Epithelial cell of prostate (primary cell): Measurements from ENCODE around the gene ARHGAP15.

Experiments
- DNase-seq: peaks from one replicate; pipeline ENCODE4 v3.0.0-alpha.2; 2011; ENCODE audit warnings: low read depth, low spot score
- H3K27ac ChIP-seq: fragments of 450-650 bp; 2 replicates; pipeline ENCODE4 v1.5.1; 2017; ENCODE audit warnings: mild to moderate bottlenecking

Gene ARHGAP15

DNA sequence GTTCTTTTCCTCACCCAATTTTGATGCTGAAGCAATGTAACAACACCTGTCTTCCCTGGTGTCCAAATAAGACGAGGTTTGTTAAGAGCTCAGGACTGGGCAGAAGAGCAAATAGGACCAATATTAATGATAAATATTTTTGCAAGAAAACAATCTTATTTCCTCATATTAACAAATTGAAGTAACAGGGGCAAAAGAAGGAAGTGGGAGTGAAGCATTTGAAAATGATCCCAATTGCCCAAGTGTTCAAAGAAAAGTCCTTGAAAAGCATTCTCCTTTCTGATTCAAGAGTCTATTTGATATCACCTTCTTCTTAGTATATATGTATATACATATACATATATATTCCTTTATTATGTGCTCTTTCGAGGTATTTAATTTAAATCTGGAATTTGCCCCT lies 418.8 kb downstream of the ARHGAP15 start:
- no peak overlapping the region for H3K27ac ChIP-seq
- DNase-seq, result no peak

DNA sequence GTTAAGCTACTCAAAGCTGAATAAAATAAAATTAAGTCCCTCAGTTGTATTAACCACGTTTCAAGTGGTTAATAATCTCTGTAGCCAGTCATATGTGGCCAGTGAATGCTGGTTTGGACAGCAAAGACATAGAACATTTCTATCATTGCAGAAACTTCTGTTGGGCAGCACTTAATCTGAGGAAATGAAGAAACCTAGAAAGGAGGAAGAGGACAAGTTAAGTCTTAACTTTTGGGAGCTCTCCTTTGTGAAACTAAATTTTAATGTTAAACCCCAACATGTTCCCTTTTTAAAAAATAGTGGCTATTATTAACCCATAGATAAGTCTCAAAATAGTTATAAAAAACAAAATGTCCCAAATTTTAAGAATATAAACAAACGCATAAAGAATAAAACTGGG lies 421.3 kb downstream of the ARHGAP15 start:
- H3K27ac ChIP-seq, result no peak overlapping the region
- DNase-seq, result no peak

DNA sequence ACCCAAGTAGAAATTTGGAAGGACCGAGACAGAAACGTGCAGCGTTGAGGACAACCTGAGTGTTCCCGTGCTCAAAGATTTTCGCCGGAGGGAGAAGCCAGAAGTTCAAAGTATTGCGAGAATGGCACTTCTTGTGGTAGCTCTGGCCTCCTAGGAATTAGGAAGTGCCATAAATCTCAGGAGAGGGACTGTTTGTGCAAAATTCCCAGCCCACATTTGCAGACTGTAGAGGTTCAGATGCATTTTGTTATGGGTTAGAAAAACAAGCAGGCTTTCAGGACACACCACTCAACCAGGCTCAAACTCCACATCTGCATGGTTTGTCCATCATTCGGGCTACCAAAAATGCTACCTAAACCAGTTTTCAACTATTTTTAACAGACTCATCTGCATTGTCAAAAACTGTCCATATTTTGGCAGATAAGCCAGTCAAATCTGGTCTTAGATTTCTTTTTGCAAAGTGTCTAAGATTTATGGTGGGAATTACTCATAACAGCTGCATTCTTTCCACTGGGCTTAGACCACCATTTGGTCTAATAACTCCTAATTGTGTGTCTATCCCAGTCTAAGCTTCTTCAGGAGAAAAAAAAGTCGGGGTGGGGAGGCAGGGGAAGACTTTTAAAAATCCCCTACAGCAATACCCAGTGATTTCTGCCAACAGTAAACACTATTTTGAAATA lies 422.9 kb downstream of the ARHGAP15 start:
- H3K27ac ChIP-seq, result no peak overlapping the region
- no peak for DNase-seq

DNA sequence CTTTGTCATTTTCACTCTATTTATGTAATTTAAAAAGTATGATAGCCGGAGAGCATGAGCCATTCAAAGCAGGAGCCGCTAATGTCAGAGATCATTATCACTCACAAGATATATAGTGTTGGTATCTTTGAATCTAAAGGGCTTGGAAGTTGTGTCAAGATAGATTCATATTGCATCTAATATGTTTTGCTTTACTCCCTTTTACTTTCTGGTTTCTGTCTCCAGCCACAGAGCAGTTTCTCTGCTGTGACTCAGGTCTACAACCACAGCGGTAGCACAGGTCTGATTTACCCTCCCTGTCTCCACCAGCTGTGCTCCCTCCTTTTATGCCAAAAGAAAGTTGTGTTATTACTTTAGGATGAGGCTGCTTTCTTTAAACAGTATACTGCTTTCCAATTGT lies 424.0 kb downstream of the ARHGAP15 start:
- no peak for DNase-seq
- no peak overlapping the region for H3K27ac ChIP-seq

DNA sequence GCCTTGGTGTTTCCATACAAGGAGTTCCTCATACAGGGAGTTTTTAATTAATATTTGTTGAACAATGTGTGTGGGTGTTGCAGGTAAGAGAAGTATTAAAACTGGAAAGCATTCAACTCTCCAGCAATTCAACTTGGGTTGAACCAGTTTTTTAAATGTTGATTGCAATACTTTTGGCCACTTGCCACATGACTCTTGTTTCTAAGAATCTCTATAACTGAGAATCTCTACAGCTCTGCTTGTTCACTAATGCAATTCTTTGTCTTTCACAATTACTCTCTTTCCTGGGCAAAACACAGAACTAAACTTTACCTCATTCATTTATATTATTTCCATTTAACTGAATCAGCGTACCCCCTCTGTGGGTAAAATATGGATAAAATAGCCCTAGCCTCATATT lies 429.4 kb downstream of the ARHGAP15 start:
- H3K27ac ChIP-seq, result no peak overlapping the region
- DNase-seq, result peak; percentile 18

DNA sequence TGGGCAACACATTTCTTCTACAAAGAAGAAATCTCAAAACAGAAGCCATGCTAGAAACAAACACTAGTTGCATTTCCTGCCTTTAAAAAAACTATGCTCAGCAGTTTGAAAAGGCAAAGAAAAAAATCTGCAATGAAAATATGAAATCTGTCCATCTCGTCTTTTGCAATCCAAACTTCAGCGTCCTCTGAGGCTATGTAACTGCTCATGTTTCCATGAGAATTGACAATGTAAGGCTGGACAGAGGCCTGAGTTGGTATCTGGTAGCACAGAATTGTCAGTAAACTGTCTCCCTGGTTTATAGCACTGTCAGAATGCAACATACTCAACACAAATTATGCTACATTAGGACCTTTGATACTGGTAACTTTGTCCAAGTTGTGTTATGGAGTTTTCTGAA lies 429.9 kb downstream of the ARHGAP15 start:
- no peak for DNase-seq
- no peak overlapping the region for H3K27ac ChIP-seq

DNA sequence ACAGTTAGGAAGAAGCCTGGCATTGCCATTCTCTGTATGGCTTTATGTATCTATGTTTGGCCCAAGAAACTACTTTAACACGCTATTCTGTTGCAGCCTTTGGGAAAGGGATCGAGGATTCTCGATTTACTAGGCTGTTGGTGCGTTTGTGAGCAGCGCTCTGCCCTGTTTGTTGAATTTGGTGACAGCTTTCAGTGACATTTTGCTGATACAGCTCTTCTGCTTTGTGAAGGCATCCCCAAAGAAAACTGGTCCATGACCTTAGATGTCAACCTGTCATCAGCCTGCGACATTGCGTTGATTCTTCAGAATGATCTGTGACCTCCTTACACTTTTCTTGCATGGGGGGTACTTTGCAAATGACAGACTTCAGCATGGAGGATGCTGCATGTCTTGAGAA lies 431.5 kb downstream of the ARHGAP15 start:
- no peak overlapping the region for H3K27ac ChIP-seq
- no peak for DNase-seq

DNA sequence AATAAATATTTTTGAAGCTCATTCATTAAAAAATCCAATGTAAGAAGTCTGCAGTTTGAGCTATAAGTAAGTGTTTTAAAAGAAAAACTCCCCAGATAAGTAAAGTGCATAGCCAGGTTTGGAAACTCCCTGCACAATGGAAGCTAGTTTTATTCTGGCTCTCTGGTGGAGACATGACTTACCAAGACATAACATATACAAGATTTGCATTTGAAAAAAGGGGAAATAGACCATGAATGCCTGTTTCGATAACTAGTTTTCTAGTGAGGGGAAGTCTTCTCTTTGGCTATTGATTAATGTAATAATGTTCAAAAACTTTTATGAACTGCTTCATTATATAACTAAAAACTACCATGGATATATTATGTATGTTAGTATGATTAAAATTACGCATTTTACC lies 435.2 kb downstream of the ARHGAP15 start:
- H3K27ac ChIP-seq, result no peak overlapping the region
- DNase-seq, result no peak

DNA sequence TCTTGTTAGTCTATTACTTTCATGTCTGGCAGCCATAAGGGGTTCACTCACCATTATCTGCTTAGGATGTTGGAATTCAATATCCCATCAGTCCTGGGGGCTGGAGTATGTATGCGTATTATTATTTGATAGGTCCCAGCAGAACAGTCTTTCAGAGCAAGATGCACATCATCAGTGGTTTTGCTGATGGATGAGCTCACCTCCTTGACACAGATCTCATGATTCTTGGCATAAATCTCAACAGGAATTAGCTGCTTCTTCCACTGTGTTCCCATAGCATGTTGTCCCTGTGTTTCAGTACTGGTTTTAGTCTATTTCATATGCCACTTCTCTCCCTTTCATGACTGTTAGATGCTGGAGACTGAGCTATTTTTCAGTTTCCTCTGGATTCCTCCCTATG lies 442.5 kb downstream of the ARHGAP15 start:
- no peak for DNase-seq
- H3K27ac ChIP-seq, result no peak overlapping the region

DNA sequence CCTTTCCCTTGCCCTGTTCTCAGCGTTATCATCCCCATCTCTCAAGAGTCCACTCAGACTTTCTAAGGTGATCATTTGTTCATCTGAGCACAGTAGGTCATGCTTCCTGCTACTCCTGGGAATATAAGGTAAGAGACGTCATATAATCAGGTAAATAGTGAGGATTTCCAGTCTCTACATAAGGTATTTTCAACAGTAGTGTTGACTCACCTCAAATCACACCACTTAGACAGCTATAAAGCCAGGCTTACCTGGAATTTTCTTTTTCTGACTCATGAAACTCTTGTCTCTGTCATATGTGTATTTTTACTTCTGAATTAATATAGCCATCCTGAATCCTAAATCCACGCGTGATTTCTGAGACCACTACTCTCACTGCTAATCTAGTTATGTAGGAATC lies 443.2 kb downstream of the ARHGAP15 start:
- peak; percentile 18 for DNase-seq
- no peak overlapping the region for H3K27ac ChIP-seq

DNA sequence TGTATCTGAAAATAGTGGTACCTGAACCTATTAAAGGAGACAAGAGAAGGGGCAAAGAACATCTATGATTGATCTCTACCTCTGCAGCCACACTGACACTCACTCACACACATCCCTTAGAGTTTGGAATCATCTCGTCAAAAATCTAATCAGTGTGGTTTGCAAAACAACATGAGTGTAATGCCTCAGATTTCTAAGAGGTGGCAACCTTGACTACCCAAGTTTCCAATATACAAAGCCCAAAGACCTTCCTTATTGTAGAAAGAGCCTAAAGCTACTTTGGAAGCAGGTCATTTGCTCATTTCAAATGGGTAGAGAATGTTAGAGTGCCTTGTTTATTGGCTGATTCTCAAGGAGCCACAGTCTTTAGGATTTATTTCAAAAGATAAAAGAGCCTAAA lies 444.9 kb downstream of the ARHGAP15 start:
- H3K27ac ChIP-seq, result no peak overlapping the region
- no peak for DNase-seq

DNA sequence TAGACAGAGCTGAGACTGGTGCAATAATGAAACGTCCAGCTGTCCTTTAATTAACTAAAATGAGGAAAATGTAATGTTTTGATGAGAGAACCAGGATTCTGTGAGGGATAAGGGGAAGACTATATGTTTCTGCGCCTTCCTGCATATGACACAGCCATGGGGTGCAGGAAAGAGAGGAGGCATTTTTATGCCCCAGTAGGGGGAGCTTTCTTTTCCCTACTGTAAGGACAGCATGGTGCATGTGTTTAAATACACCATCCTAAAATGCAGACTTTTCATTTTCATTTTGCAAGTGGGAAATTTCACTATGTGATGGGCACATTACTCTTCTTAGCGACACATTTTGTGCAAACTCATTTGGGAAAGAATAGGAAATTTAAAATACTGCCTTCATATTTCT lies 446.1 kb downstream of the ARHGAP15 start:
- H3K27ac ChIP-seq, result no peak overlapping the region
- no peak for DNase-seq

DNA sequence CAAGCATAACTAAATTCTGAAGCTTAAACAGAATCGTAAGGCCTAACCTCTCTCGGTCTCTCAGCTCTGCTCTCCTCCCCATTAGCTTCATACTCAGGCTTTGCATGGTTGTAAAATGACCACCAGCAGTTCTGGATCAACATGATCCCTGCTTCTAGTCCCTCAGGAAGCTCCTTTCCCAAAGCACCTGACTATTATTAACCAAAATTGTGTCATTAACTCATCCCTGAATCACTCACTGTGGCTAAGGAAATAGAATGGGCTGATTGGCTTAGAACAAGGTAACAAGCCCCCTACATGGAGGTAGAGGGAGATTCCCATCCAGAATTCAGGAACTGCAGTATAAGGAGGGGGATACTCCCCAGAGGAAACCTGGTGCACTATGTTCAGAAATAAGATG lies 448.3 kb downstream of the ARHGAP15 start:
- H3K27ac ChIP-seq, result no peak overlapping the region

DNA sequence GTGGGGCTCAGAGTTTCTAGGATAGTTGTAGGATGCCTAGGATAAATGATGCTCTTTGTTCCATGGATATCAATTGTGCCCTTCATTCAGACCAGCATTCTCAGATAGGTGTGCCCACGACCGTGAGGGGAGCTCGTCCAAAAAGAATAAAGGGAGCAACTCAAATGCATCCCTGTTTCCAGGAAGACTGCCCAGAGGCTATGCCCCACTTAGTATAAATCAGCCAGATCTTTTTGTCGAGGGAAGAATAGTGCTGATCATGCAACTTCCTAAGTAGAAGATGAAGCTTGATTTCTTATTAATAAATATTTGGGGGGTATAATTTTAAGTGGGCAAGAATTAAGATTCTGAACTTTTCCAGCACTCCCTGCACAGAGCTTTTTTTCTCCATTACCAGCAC lies 450.2 kb downstream of the ARHGAP15 start:
- no peak for DNase-seq
- no peak overlapping the region for H3K27ac ChIP-seq

More for the DNA sequence above, 448.3 kb downstream of the ARHGAP15 start:
- no peak for DNase-seq

DNA sequence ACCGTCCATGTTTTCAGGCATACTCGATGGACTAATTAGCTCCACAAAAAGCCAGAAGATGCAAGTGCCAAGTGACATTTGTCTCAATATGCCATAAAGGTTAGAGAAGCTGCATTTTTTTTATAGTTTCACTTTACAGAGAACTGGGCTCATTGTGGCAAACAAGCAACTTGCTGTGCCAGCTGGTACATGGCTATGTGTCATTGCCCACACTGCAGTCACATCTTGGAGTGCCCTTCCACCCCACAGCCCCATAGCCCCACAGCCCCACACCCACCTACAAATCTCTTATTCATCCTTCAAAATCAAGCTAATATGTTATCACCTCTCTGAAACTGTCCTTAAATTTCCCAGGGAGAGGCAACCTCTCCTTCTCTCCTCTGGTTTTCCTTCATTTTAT lies 451.9 kb downstream of the ARHGAP15 start:
- no peak overlapping the region for H3K27ac ChIP-seq
- no peak for DNase-seq

DNA sequence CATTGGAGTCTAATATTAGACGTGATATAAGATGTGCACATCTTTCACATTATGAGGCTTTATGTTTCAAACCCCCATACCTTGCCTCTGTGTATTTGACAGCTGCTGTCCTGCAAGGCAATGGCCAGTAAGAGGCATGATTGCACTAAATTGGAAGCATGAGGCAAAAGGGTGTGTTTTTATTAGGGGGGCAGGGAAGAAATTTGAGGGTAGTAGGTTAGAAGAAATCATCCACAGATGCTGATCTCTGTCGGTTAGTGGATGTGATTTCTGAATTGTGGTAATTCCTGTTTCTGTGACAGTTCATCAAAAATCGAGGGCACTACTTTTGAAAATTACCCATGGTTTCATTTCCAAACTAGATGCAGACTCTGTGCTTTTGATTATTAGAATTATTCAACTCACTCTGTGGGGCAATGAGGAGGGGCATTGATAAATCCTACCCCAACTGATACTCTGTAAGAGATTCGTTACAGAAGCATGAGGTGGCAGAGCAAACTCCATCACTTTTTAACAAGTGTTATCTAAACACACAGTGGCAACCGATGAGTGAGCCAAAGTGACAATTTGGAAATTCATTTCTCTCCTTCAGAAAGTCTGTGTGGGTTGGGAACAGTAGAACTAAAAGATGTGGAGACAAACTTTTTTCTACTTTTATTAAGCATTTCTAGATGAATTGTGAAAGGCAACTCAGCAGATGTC lies 453.0 kb downstream of the ARHGAP15 start:
- H3K27ac ChIP-seq, result no peak overlapping the region
- no peak for DNase-seq

DNA sequence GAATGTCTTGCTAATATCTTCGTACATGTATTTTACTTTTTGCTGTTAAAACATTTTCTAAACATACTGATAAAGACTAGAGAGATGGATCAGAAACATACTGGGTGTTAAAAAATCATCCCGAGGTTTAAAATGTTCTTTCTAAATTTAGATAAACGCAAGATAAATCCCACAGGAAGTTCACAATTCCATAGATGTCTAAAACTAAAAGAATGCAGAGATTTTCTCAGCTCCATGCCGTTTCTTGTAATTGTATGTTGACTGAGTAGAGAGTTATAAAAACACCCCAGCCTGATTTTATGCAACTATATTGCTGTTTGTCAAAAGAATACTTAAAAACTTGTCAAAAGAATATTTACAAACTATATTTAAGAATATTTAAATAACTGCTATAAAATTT lies 455.7 kb downstream of the ARHGAP15 start:
- no peak overlapping the region for H3K27ac ChIP-seq
- DNase-seq, result no peak

DNA sequence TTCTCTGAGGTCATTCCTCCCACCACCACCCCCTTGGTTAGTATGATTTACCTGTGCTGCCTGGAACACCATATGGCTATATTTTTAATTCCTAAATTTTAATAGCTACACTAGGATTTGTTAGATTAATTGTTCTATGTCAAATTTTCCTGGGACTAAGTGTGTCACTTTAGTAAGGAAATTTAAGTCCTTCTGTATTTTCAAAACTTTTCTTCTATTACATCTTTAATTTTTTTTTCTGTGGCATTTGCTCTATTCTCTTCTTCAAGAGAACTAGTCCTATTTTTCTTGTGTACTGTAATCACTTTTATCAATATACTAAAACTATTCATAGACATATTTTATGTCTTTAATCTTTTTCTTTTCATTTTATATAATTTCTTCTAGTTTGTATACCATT lies 456.9 kb downstream of the ARHGAP15 start:
- DNase-seq, result no peak
- no peak overlapping the region for H3K27ac ChIP-seq

DNA sequence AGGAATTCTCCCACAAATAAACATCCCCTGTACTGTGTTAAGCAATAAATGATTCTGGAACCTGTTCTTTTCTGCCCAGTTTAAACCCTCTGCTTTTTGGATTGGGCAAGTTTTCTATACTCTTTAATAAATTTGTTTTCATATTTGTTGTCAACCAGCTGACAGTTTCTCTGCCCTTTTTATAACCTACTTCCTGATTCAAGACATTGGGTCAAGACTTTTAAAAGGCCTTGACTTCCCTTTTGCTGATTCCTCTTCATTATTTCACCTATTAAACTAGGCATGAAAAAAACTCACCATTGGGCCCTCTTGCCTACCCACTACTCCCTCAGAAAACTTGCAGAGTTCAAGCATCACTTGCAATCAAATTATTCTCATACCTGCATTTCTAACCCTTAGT lies 459.5 kb downstream of the ARHGAP15 start:
- H3K27ac ChIP-seq, result no peak overlapping the region
- no peak for DNase-seq

DNA sequence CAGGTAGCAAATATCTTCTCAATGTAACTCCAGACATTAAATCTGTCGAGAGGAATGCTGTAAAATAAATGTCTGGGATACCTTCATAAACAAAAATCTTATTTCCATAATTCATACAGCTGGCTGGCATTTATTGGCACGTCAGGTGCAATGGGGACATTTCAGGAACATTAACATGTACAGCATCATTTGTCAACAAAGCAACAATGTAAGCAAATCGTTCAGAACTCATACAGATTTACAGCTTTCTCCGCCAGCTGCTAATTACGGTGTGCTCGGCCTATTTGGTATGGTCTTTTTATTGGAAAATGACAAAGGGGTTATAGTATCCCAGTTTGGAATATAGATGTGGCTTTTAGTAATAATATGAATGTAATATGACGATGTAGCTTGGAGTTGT lies 464.9 kb downstream of the ARHGAP15 start:
- H3K27ac ChIP-seq, result no peak overlapping the region
- no peak for DNase-seq

DNA sequence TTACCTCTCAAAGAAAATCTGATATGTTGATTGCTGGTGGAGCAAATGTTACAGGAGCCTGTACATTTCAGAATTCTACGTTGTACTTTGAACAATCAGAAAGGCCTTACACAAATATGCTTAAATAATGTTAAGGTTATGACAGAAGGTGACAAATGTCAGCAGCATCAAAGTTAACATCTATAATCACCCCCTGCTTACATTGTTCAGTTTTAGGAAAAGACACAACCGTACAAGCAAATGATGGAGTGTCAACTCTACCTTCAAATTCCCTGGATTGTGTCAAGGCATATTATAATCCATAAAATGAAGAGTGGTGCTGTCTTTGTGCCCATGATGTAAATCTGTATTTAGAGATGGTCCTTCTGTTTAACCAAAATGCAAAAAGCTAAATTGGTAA lies 465.5 kb downstream of the ARHGAP15 start:
- no peak overlapping the region for H3K27ac ChIP-seq
- no peak for DNase-seq

DNA sequence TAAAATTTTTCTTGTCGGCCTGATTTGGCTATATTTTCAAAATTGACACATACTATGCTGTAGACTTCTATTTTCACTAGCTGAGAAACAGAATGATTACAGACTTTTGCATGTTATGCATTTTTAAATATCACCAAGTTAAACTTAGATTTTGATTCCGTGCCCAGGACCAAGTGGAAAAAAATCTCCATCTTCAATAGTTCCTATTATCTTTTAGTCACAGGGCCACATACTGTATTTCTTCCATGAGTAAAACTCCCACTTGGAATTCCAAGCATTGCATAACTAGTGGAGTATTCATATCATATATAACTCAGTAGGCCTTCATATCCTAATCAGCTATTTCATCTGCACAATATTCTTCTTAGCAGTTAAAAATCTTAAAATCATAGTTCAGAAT lies 470.9 kb downstream of the ARHGAP15 start:
- DNase-seq, result no peak
- no peak overlapping the region for H3K27ac ChIP-seq
